ENCODE measurements around the gene GIGYF1. TPM values are rescaled to one million over a fixed set of nuclear protein-coding genes. Genes with fewer than 3 reads are reported as not detected.

Gene GIGYF1
- total and polyA plus RNA-seq, 2 of the 13 experiments (the other 11 are each of a cell fraction or from before 2014, with no cell fraction given), result 7.6 to 16.1 TPM

DNA sequence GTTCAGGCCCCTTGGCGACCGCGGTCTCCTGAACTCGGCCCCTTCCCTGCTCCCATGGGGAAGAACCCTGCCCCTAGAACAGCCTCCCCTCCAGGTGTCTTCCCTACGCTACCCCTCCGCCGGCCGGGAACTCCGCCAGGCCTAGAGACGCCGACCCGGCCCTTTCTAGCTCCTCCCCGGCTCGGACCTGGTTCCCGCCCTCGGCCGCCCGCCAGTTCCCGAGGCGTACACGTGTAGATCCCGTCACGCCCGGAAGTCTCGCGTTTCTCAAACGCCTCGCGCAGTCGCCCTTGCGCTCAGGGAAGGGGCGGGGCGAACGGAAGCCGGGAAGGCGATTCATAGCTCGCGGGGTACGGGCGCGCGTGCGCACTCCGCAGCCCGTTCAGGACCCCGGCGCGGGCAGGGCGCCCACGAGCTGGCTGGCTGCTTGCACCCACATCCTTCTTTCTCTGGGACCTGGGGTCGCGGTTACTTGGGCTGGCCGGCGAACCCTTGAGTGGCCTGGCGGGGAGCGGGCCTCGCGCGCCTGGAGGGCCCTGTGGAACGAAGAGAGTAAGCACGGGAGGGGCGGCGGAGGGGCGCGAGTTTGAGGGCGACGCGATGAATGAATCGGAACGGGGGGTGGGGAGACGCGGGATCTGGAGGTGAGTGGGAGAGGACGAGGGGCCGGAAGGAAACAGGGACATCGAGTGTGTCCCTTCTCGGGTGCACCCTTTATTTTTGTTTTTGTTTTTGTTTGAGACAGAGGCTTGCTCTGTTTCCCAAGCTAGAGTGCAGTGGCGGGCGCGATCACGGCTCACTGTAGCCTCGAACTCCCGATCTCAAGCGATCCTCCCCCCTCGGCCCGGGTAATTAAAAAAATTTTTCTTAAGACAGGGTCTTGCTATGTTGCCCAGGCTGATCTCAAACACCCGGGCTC, 12.0 kb upstream of the GIGYF1 start, which contains the start of gene POP7 (continued):
- TF ChIP-seq SRSF4 (IDR thresholded peaks at IDR 0.05; ENCODE audit: low read depth, low read length, poor library complexity, severe bottlenecking) (no peak), ZNF746 (CRISPR knock-in tag; IDR thresholded peaks at IDR 0.05) (no peak; the same call in 1 of the 2 replicates), NCOA5 (CRISPR knock-in tag; IDR thresholded peaks at IDR 0.05) (no peak), NKX3-1 (CRISPR knock-in tag; IDR thresholded peaks at IDR 0.05) (no peak), ARNTL (CRISPR knock-in tag; IDR thresholded peaks at IDR 0.05) (peak; percentile 94), SNAPC2 (CRISPR knock-in tag; IDR thresholded peaks at IDR 0.05) (no peak; the same call in 1 of the 2 replicates), POLR2AphosphoS5 (IDR thresholded peaks at IDR 0.05; ENCODE audit: low read depth, low read length) (peak; percentile 89), ZNF274 (CRISPR knock-in tag; IDR thresholded peaks at IDR 0.05) (peak; percentile 67), DNMT3B (CRISPR knock-in tag; conservative IDR thresholded peaks at IDR 0.05) (no peak; the same call in 1 of the 2 replicates), HNRNPK (IDR thresholded peaks at IDR 0.05; ENCODE audit: low read depth, low read length, poor library complexity, severe bottlenecking) (peak; percentile 79), ZFYVE20 (CRISPR knock-in tag; IDR thresholded peaks at IDR 0.05; ENCODE audit: borderline replicate concordance, low read depth) (no peak), ZNF781 (CRISPR knock-in tag; IDR thresholded peaks at IDR 0.05; ENCODE audit: borderline replicate concordance, not compliant biosample characterization) (no peak), YEATS2 (CRISPR knock-in tag; IDR thresholded peaks at IDR 0.05; ENCODE audit: borderline replicate concordance) (peak; percentile 97), GFI1 (CRISPR knock-in tag; IDR thresholded peaks at IDR 0.05; ENCODE audit: borderline replicate concordance) (peak; percentile 86), YY1 (IDR thresholded peaks at IDR 0.05; ENCODE audit: insufficient read depth, insufficient replicate concordance, low read depth, low read length) (peak; percentile 65), ZFP1 (CRISPR knock-in tag; IDR thresholded peaks at IDR 0.05) (no peak; the same call in 1 of the 2 replicates), EHMT2 (IDR thresholded peaks at IDR 0.05; ENCODE audit: borderline replicate concordance, low read depth, low read length) (no peak)
- TF ChIP-seq, protein P1, sequence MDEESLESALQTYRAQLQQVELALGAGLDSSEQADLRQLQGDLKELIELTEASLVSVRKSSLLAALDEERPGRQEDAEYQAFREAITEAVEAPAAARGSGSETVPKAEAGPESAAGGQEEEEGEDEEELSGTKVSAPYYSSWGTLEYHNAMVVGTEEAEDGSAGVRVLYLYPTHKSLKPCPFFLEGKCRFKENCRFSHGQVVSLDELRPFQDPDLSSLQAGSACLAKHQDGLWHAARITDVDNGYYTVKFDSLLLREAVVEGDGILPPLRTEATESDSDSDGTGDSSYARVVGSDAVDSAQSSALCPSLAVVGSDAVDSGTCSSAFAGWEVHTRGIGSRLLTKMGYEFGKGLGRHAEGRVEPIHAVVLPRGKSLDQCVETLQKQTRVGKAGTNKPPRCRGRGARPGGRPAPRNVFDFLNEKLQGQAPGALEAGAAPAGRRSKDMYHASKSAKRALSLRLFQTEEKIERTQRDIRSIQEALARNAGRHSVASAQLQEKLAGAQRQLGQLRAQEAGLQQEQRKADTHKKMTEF (CRISPR knock-in tag; IDR thresholded peaks at IDR 0.05), result peak; percentile 46
- TF ChIP-seq, protein P2, sequence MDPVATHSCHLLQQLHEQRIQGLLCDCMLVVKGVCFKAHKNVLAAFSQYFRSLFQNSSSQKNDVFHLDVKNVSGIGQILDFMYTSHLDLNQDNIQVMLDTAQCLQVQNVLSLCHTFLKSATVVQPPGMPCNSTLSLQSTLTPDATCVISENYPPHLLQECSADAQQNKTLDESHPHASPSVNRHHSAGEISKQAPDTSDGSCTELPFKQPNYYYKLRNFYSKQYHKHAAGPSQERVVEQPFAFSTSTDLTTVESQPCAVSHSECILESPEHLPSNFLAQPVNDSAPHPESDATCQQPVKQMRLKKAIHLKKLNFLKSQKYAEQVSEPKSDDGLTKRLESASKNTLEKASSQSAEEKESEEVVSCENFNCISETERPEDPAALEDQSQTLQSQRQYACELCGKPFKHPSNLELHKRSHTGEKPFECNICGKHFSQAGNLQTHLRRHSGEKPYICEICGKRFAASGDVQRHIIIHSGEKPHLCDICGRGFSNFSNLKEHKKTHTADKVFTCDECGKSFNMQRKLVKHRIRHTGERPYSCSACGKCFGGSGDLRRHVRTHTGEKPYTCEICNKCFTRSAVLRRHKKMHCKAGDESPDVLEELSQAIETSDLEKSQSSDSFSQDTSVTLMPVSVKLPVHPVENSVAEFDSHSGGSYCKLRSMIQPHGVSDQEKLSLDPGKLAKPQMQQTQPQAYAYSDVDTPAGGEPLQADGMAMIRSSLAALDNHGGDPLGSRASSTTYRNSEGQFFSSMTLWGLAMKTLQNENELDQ (CRISPR knock-in tag; IDR thresholded peaks at IDR 0.05; ENCODE audit: borderline replicate concordance), result no peak
- TF ChIP-seq, protein P3, sequence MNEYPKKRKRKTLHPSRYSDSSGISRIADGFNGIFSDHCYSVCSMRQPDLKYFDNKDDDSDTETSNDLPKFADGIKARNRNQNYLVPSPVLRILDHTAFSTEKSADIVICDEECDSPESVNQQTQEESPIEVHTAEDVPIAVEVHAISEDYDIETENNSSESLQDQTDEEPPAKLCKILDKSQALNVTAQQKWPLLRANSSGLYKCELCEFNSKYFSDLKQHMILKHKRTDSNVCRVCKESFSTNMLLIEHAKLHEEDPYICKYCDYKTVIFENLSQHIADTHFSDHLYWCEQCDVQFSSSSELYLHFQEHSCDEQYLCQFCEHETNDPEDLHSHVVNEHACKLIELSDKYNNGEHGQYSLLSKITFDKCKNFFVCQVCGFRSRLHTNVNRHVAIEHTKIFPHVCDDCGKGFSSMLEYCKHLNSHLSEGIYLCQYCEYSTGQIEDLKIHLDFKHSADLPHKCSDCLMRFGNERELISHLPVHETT (CRISPR knock-in tag; conservative IDR thresholded peaks at IDR 0.05), result peak; percentile 52
- TF ChIP-seq, protein P4, sequence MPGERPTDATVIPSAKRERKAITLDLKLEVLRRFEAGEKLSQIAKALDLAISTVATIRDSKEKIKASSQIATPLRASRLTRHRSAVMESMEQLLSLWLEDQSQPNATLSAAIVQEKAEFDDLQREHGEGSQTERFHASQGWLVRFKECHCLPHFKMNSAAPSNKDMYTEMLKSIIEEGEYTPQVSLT (CRISPR knock-in tag; IDR thresholded peaks at IDR 0.05; ENCODE audit: borderline replicate concordance, low read depth), result no peak; the same call in 1 of the 2 replicates

Data from HepG2 (cell line).